ENCODE measurements around the gene RNF217.

Gene RNF217

GRCh38 chr6:124927806-124928205, 34.4 kb upstream of the RNF217 start:
- ATAC-seq, result no peak
- TF ChIP-seq ZFP30 (CRISPR knock-in tag; IDR thresholded peaks at IDR 0.05) (no peak), ZC3H10 (CRISPR knock-in tag; IDR thresholded peaks at IDR 0.05) (no peak), CREB5 (CRISPR knock-in tag; IDR thresholded peaks at IDR 0.05; ENCODE audit: low read depth) (no peak), GLIS3 (CRISPR knock-in tag; IDR thresholded peaks at IDR 0.05) (no peak), ZNF565 (CRISPR knock-in tag; conservative IDR thresholded peaks at IDR 0.05; ENCODE audit: low read depth) (no peak), BACH2 (CRISPR knock-in tag; IDR thresholded peaks at IDR 0.05; ENCODE audit: borderline replicate concordance) (no peak), PATZ1 (CRISPR knock-in tag; IDR thresholded peaks at IDR 0.05; ENCODE audit: borderline replicate concordance) (no peak), OSR1 (CRISPR knock-in tag; IDR thresholded peaks at IDR 0.05) (no peak), ZNF70 (CRISPR knock-in tag; IDR thresholded peaks at IDR 0.05) (no peak), CSDC2 (CRISPR knock-in tag; IDR thresholded peaks at IDR 0.05) (no peak), TSHZ2 (CRISPR knock-in tag; IDR thresholded peaks at IDR 0.05) (no peak), POU6F1 (CRISPR knock-in tag; IDR thresholded peaks at IDR 0.05; ENCODE audit: borderline replicate concordance, low read depth) (no peak), ZNF8 (CRISPR knock-in tag; IDR thresholded peaks at IDR 0.05) (no peak), ESRRG (CRISPR knock-in tag; IDR thresholded peaks at IDR 0.05) (no peak), RARB (CRISPR knock-in tag; IDR thresholded peaks at IDR 0.05) (no peak), ZFP3 (CRISPR knock-in tag; IDR thresholded peaks at IDR 0.05) (no peak)

GRCh38 chr6:124928851-124929250, 33.4 kb upstream of the RNF217 start:
- TF ChIP-seq ZNF70 (CRISPR knock-in tag; IDR thresholded peaks at IDR 0.05), result no peak
- no peak for TF ChIP-seq RARB (CRISPR knock-in tag; IDR thresholded peaks at IDR 0.05)
- no peak for TF ChIP-seq ZFP3 (CRISPR knock-in tag; IDR thresholded peaks at IDR 0.05)
- no peak for TF ChIP-seq ZNF565 (CRISPR knock-in tag; conservative IDR thresholded peaks at IDR 0.05; ENCODE audit: low read depth)
- TF ChIP-seq BACH2 (CRISPR knock-in tag; IDR thresholded peaks at IDR 0.05; ENCODE audit: borderline replicate concordance), result no peak
- TF ChIP-seq GLIS3 (CRISPR knock-in tag; IDR thresholded peaks at IDR 0.05), result no peak
- TF ChIP-seq OSR1 (CRISPR knock-in tag; IDR thresholded peaks at IDR 0.05), result no peak
- no peak for ATAC-seq

GRCh38 chr6:124937645-124938044, 24.6 kb upstream of the RNF217 start:
- no peak for ATAC-seq
- TF ChIP-seq CREB5 (CRISPR knock-in tag; IDR thresholded peaks at IDR 0.05; ENCODE audit: low read depth) (no peak), POU6F1 (CRISPR knock-in tag; IDR thresholded peaks at IDR 0.05; ENCODE audit: borderline replicate concordance, low read depth) (no peak), ZNF8 (CRISPR knock-in tag; IDR thresholded peaks at IDR 0.05) (no peak), ARNTL (CRISPR knock-in tag; IDR thresholded peaks at IDR 0.05; ENCODE audit: borderline replicate concordance, low read depth) (no peak), ZNF565 (CRISPR knock-in tag; conservative IDR thresholded peaks at IDR 0.05; ENCODE audit: low read depth) (no peak), ESRRG (CRISPR knock-in tag; IDR thresholded peaks at IDR 0.05) (no peak), GLIS3 (CRISPR knock-in tag; IDR thresholded peaks at IDR 0.05) (no peak), RARB (CRISPR knock-in tag; IDR thresholded peaks at IDR 0.05) (no peak), TCF4 (CRISPR knock-in tag; IDR thresholded peaks at IDR 0.05; ENCODE audit: borderline replicate concordance) (no peak), ZNF70 (CRISPR knock-in tag; IDR thresholded peaks at IDR 0.05) (no peak), CSRNP3 (CRISPR knock-in tag; IDR thresholded peaks at IDR 0.05) (no peak), TSHZ2 (CRISPR knock-in tag; IDR thresholded peaks at IDR 0.05) (no peak), SNAI2 (CRISPR knock-in tag; IDR thresholded peaks at IDR 0.05) (no peak), BACH2 (CRISPR knock-in tag; IDR thresholded peaks at IDR 0.05; ENCODE audit: borderline replicate concordance) (no peak), ZFP30 (CRISPR knock-in tag; IDR thresholded peaks at IDR 0.05) (no peak), TOX (CRISPR knock-in tag; IDR thresholded peaks at IDR 0.05; ENCODE audit: borderline replicate concordance) (no peak)

All from SK-N-SH treated with all-trans-retinoic acid at 6 μM for 48 hours (cell line).